HepG2 (cell line): Measurements from ENCODE around the gene HSD3B7. TPM values are rescaled to one million over a fixed set of nuclear protein-coding genes. Genes with fewer than 3 reads are reported as not detected.

Experiments
- FOXK2 ChIP-seq: fragments of 450-650 bp; IDR thresholded peaks from 2 replicates; pipeline ENCODE4 v1.6.1; 2016
- GLI4 ChIP-seq: sonication (generic); formaldehyde crosslinking; IDR thresholded peaks from 2 replicates; pipeline ENCODE4 v1.5.1; 2020; ENCODE audit warnings: missing genetic modification reagents, mild to moderate bottlenecking, moderate library complexity, borderline replicate concordance
- KDM3A ChIP-seq: IDR thresholded peaks from 2 replicates; pipeline ENCODE4 v1.6.1; 2018; ENCODE audit warnings: low read depth, missing compliant biosample characterization
- KDM5B ChIP-seq: sonication (generic); formaldehyde crosslinking; IDR thresholded peaks from 2 replicates; pipeline ENCODE4 v1.4.0; 2020; ENCODE audit warnings: missing genetic modification reagents, mild to moderate bottlenecking, borderline replicate concordance
- MEF2D ChIP-seq: sonication (generic); formaldehyde crosslinking; IDR thresholded peaks from 2 replicates; pipeline ENCODE4 v1.5.1; 2020; ENCODE audit warnings: mild to moderate bottlenecking, missing genetic modification reagents
- RNF219 ChIP-seq: sonication (generic); formaldehyde crosslinking; IDR thresholded peaks from 2 replicates; pipeline ENCODE4 v1.5.0; 2020; ENCODE audit warnings: mild to moderate bottlenecking, missing genetic modification reagents
- SRY ChIP-seq: sonication (generic); formaldehyde crosslinking; IDR thresholded peaks from 2 replicates; pipeline ENCODE4 v1.8.0; 2022; ENCODE audit warnings: mild to moderate bottlenecking, missing genetic modification reagents
- SSRP1 ChIP-seq: IDR thresholded peaks from 2 replicates; pipeline ENCODE4 v1.6.1; 2016; ENCODE audit warnings: control low read depth
- USF2 ChIP-seq, 2 experiments: sonication (generic) in 1 of 2; formaldehyde crosslinking in 1 of 2; IDR thresholded peaks; 2 replicates each; pipeline versions ENCODE4 v1.5.1 to v1.6.1; 2011 to 2020; ENCODE audit warnings: borderline replicate concordance in 1 of 2, low read depth in 1 of 2, low read length in 1 of 2, mild to moderate bottlenecking in 1 of 2, missing genetic modification reagents in 1 of 2, moderate library complexity in 1 of 2
- ZNF646 ChIP-seq: sonication (generic); formaldehyde crosslinking; IDR thresholded peaks from 2 replicates; pipeline ENCODE4 v1.9.0; 2021; ENCODE audit warnings: mild to moderate bottlenecking, missing genetic modification reagents
- ZNF674 ChIP-seq: sonication (generic); formaldehyde crosslinking; IDR thresholded peaks from 2 replicates; pipeline ENCODE4 v1.5.0; 2020; ENCODE audit warnings: low read depth, mild to moderate bottlenecking, missing genetic modification reagents
- polyA plus RNA-seq, 8 experiments: library from polyadenylated mRNA; depleted of rRNA in 3 of 8; stranded (reverse) in 7 of 8; unstranded in 1 of 8; fragments of >200 nt; fragmentation: Illumina TruSeq in 4 of 8; extraction: Trizol in 4 of 8; gene quantifications; 2 replicates each; pipeline versions ENCODE4 v1.2.1 to v1.2.3, GENCODE V29; 2011 to 2016; ENCODE audit warnings: low read depth in 4 of 8, missing spikeins in 1 of 8, mixed read lengths in 1 of 8; ENCODE audit not compliant: insufficient read depth in 1 of 8
- total RNA-seq, 5 experiments: library from RNA; depleted of rRNA; stranded (reverse); fragments of >200 nt; fragmentation: Illumina TruSeq; extraction: Trizol; gene quantifications; 2 replicates each; pipeline ENCODE4 v1.2.3, GENCODE V29; 2016; ENCODE audit warnings: low read depth in 1 of 5
- TF ChIP-seq, protein P1 (sequence below): sonication (generic); formaldehyde crosslinking; IDR thresholded peaks from 2 replicates; pipeline ENCODE4 v1.4.0; 2020; ENCODE audit warnings: mild to moderate bottlenecking, missing genetic modification reagents
- TF ChIP-seq, protein P2 (sequence below): IDR thresholded peaks from 2 replicates; pipeline ENCODE4 v1.6.1; 2016; ENCODE audit warnings: mild to moderate bottlenecking

HSD3B7 gene
- total and polyA plus RNA-seq, 2 of the 13 experiments (the other 11 are each of a cell fraction or from before 2014, with no cell fraction given), result 32.9 to 69.7 TPM

DNA sequence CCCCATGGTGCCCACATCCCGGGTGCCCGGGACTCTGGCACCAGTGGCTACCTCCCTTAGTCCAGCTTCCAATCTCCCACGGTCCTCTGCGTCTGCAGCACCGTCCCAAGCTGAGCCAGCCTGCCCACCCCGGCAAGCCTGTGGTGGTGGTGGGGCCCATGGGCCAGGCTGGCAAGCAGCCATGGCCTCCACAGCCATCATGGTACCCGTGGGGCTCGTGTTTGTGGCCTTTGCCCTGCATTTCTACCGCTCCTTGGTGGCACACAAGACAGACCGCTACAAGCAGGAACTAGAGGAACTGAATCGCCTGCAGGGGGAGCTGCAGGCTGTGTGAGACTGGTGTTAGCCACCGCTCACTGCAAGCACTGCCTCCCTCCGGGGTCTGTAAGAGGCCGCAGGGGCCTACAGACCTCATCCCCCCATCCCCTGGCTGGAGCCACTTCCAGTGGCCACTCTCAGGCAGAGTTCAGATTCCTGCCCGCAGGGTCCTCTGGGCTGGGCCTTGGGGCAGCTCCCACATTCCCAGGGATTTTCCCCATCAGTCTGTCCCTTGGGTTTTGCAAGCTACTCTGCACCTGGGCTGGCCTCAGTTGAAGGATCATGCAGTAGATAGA, 31.4 kb upstream of the HSD3B7 start (continued):
- no peak for TF ChIP-seq ZNF646 (CRISPR knock-in tag)
- TF ChIP-seq SSRP1 (CRISPR knock-in tag), result no peak
- peak; percentile 23; the same call in 1 of the 2 replicates for TF ChIP-seq KDM3A (CRISPR knock-in tag)
- TF ChIP-seq, protein P1, sequence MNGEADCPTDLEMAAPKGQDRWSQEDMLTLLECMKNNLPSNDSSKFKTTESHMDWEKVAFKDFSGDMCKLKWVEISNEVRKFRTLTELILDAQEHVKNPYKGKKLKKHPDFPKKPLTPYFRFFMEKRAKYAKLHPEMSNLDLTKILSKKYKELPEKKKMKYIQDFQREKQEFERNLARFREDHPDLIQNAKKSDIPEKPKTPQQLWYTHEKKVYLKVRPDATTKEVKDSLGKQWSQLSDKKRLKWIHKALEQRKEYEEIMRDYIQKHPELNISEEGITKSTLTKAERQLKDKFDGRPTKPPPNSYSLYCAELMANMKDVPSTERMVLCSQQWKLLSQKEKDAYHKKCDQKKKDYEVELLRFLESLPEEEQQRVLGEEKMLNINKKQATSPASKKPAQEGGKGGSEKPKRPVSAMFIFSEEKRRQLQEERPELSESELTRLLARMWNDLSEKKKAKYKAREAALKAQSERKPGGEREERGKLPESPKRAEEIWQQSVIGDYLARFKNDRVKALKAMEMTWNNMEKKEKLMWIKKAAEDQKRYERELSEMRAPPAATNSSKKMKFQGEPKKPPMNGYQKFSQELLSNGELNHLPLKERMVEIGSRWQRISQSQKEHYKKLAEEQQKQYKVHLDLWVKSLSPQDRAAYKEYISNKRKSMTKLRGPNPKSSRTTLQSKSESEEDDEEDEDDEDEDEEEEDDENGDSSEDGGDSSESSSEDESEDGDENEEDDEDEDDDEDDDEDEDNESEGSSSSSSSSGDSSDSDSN, result no peak; the same call in none of the 2 replicates
- no peak for TF ChIP-seq USF2 (IDR thresholded peaks at IDR 0.05; ENCODE audit: low read depth, low read length)
- no peak; the same call in 1 of the 2 replicates for TF ChIP-seq USF2 (CRISPR knock-in tag; IDR thresholded peaks at IDR 0.05; ENCODE audit: borderline replicate concordance)
- peak; percentile 54; the same call in 1 of the 2 replicates for TF ChIP-seq SRY (CRISPR knock-in tag)
- TF ChIP-seq ZNF674 (CRISPR knock-in tag), result no peak
- peak; percentile 36; the same call in 1 of the 2 replicates for TF ChIP-seq KDM5B
- TF ChIP-seq GLI4 (CRISPR knock-in tag), result peak; percentile 70; the same call in 1 of the 2 replicates
- TF ChIP-seq RNF219, result no peak
- TF ChIP-seq, protein P2, sequence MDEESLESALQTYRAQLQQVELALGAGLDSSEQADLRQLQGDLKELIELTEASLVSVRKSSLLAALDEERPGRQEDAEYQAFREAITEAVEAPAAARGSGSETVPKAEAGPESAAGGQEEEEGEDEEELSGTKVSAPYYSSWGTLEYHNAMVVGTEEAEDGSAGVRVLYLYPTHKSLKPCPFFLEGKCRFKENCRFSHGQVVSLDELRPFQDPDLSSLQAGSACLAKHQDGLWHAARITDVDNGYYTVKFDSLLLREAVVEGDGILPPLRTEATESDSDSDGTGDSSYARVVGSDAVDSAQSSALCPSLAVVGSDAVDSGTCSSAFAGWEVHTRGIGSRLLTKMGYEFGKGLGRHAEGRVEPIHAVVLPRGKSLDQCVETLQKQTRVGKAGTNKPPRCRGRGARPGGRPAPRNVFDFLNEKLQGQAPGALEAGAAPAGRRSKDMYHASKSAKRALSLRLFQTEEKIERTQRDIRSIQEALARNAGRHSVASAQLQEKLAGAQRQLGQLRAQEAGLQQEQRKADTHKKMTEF (CRISPR knock-in tag), result peak; percentile 33; the same call in 1 of the 2 replicates
- TF ChIP-seq FOXK2, result no peak
- peak; percentile 61; the same call in 1 of the 2 replicates for TF ChIP-seq MEF2D (CRISPR knock-in tag)
